ENCODE measurements around the gene SPR.

The SPR gene

DNA sequence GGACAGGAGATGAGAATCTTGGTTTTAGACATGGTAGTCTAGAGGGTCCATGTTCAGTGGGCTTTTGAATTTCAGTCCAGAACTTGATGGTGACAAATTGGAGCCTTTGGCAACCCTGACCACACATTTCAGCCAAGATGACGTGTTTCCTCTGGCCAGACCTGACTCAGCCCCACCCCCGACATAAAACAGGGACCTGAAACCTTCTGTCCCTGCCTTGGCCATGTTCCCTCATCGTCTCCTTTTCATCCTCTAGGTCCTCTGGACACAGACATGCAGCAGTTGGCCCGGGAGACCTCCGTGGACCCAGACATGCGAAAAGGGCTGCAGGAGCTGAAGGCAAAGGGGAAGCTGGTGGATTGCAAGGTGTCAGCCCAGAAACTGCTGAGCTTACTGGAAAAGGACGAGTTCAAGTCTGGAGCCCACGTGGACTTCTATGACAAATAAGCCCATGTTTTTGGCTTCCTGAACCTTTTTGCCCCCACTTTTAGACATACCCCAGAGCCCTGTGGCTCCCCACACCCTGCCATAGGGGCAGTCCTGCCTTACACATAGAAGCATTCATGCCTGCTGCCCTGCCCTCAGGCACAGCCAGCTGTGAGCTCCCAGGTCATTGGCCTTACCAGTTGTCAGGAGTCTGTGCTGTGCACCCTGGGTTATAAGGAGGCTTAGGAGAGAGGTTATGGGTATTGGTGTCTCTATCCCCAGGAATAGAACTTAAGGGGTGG, 4.0 kb downstream of the SPR start:
- H3K27me3 ChIP-seq (ENCODE audit: control insufficient read depth, insufficient read depth, low read length), result peaks cover 67% of the 10 kb centered on the region
- no peak overlapping the region for H3K9ac ChIP-seq (ENCODE audit: low read length)

DNA sequence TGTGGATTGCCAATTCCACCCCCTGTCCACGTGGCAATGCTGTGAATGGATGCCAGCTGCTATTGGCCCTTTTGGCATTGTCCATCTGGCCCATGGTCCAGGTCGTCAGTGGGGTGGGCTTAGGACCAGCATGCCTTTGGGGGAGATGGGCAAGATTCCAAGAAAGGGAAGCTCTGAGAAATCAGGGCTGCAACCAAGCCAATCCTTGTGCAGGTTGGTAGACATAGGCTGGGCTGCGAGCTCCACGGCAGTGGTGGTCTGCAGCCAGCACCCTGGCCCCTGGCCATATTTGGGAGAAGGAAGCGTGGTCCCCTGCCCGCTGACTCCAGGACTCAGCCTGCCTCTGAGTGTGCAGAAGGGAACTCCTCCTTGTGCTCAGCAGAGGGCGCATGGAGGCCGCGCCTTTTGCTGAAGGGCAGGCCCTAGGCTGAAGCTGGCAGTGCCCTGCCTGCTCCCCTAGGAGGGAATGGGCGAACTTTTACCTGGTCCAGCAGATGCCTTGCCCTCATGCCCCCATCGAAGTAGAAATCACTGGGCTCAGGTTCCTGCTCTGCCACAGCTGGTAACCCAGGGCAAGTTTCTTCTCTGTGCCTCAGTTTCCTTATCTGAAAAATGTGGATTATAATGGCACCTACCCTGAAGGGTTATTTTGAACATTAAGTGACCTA, 5.4 kb downstream of the SPR start:
- H3K4me1 ChIP-seq (ENCODE audit: control insufficient read depth, low read depth, low read length), result peaks cover 14% of the 10 kb centered on the region
- no peak overlapping the region for H3K9ac ChIP-seq (ENCODE audit: low read length)
- peaks cover 62% of the 10 kb centered on the region for H3K27me3 ChIP-seq (ENCODE audit: control insufficient read depth, insufficient read depth, low read length)
- no peak overlapping the region for H3K4me3 ChIP-seq (ENCODE audit: low read length)
- no peak overlapping the region for H3K27ac ChIP-seq (ENCODE audit: low read length)
- H3K9me3 ChIP-seq (ENCODE audit: control insufficient read depth, low read depth, low read length), result no peaks in the 10 kb centered on the region
- no peaks in the 10 kb centered on the region for H3K36me3 ChIP-seq (ENCODE audit: control insufficient read depth, low read depth, low read length)

More for the DNA sequence above, 4.0 kb downstream of the SPR start:
- Histone ChIP-seq H3K9me3 (ENCODE audit: control insufficient read depth, low read depth, low read length) (no peaks in the 10 kb centered on the region), H3K4me1 (ENCODE audit: control insufficient read depth, low read depth, low read length) (peaks cover 14% of the 10 kb centered on the region), H3K27ac (ENCODE audit: low read length) (no peak overlapping the region), H3K4me3 (ENCODE audit: low read length) (no peak overlapping the region), H3K36me3 (ENCODE audit: control insufficient read depth, low read depth, low read length) (no peaks in the 10 kb centered on the region)

- H3K27ac ChIP-seq (ENCODE audit: low read length), result no peak overlapping the region
- peaks cover 9% of the 10 kb centered on the region for H3K4me1 ChIP-seq (ENCODE audit: control insufficient read depth, low read depth, low read length)
- H3K9me3 ChIP-seq (ENCODE audit: control insufficient read depth, low read depth, low read length), result no peaks in the 10 kb centered on the region
- H3K36me3 ChIP-seq (ENCODE audit: control insufficient read depth, low read depth, low read length), result no peaks in the 10 kb centered on the region
- peaks cover 58% of the 10 kb centered on the region for H3K27me3 ChIP-seq (ENCODE audit: control insufficient read depth, insufficient read depth, low read length)
- H3K9ac ChIP-seq (ENCODE audit: low read length), result no peak overlapping the region
- H3K4me3 ChIP-seq (ENCODE audit: low read length), result no peak overlapping the region
Measured at GRCh38 chr2:72893594-72894319, 6.5 kb downstream of the SPR start.

- H3K36me3 ChIP-seq (ENCODE audit: control insufficient read depth, low read depth, low read length), result no peaks in the 10 kb centered on the region
- peaks cover 9% of the 10 kb centered on the region for H3K4me1 ChIP-seq (ENCODE audit: control insufficient read depth, low read depth, low read length)
- no peaks in the 10 kb centered on the region for H3K9me3 ChIP-seq (ENCODE audit: control insufficient read depth, low read depth, low read length)
- no peak overlapping the region for H3K4me3 ChIP-seq (ENCODE audit: low read length)
- H3K27me3 ChIP-seq (ENCODE audit: control insufficient read depth, insufficient read depth, low read length), result peaks cover 59% of the 10 kb centered on the region
- H3K9ac ChIP-seq (ENCODE audit: low read length), result no peak overlapping the region
- no peak overlapping the region for H3K27ac ChIP-seq (ENCODE audit: low read length)
Measured at GRCh38 chr2:72894514-72894913, 7.3 kb downstream of the SPR start.

GRCh38 chr2:72895154-72895553, 7.9 kb downstream of the SPR start:
- Histone ChIP-seq H3K36me3 (ENCODE audit: control insufficient read depth, low read depth, low read length) (no peaks in the 10 kb centered on the region), H3K9ac (ENCODE audit: low read length) (no peak overlapping the region), H3K4me1 (ENCODE audit: control insufficient read depth, low read depth, low read length) (peaks cover 9% of the 10 kb centered on the region), H3K9me3 (ENCODE audit: control insufficient read depth, low read depth, low read length) (no peaks in the 10 kb centered on the region), H3K4me3 (ENCODE audit: low read length) (no peak overlapping the region), H3K27ac (ENCODE audit: low read length) (no peak overlapping the region), H3K27me3 (ENCODE audit: control insufficient read depth, insufficient read depth, low read length) (peaks cover 53% of the 10 kb centered on the region)

GRCh38 chr2:72895759-72896281, 8.6 kb downstream of the SPR start:
- H3K4me1 ChIP-seq (ENCODE audit: control insufficient read depth, low read depth, low read length), result peaks cover 9% of the 10 kb centered on the region
- H3K4me3 ChIP-seq (ENCODE audit: low read length), result no peak overlapping the region
- no peak overlapping the region for H3K27ac ChIP-seq (ENCODE audit: low read length)
- no peaks in the 10 kb centered on the region for H3K36me3 ChIP-seq (ENCODE audit: control insufficient read depth, low read depth, low read length)
- H3K9me3 ChIP-seq (ENCODE audit: control insufficient read depth, low read depth, low read length), result no peaks in the 10 kb centered on the region
- H3K9ac ChIP-seq (ENCODE audit: low read length), result no peak overlapping the region
- H3K27me3 ChIP-seq (ENCODE audit: control insufficient read depth, insufficient read depth, low read length), result peaks cover 60% of the 10 kb centered on the region

DNA sequence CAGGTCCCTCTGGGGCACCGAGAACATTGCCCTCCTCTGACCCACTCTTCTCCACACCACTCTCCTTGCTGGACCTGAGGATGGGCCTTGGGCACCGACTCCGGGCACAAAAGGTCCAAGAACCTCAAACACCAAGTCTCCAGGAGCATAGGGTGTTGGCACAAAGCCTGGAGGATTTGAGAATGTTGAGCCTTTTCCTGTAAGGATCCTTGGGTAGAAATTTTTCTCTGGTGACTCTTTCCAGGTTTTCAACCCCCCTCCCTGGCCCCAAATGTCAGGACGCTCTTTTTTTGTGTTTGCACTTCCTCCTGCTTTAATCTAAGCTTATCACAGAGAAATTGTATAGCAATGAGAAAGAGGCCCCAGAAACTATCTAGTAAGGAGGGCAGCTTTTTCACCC, 9.2 kb downstream of the SPR start:
- Histone ChIP-seq H3K9me3 (ENCODE audit: control insufficient read depth, low read depth, low read length) (no peaks in the 10 kb centered on the region), H3K4me3 (ENCODE audit: low read length) (no peak overlapping the region), H3K27me3 (ENCODE audit: control insufficient read depth, insufficient read depth, low read length) (peaks cover 66% of the 10 kb centered on the region), H3K4me1 (ENCODE audit: control insufficient read depth, low read depth, low read length) (peaks cover 9% of the 10 kb centered on the region), H3K36me3 (ENCODE audit: control insufficient read depth, low read depth, low read length) (no peaks in the 10 kb centered on the region), H3K27ac (ENCODE audit: low read length) (no peak overlapping the region), H3K9ac (ENCODE audit: low read length) (no peak overlapping the region)

DNA sequence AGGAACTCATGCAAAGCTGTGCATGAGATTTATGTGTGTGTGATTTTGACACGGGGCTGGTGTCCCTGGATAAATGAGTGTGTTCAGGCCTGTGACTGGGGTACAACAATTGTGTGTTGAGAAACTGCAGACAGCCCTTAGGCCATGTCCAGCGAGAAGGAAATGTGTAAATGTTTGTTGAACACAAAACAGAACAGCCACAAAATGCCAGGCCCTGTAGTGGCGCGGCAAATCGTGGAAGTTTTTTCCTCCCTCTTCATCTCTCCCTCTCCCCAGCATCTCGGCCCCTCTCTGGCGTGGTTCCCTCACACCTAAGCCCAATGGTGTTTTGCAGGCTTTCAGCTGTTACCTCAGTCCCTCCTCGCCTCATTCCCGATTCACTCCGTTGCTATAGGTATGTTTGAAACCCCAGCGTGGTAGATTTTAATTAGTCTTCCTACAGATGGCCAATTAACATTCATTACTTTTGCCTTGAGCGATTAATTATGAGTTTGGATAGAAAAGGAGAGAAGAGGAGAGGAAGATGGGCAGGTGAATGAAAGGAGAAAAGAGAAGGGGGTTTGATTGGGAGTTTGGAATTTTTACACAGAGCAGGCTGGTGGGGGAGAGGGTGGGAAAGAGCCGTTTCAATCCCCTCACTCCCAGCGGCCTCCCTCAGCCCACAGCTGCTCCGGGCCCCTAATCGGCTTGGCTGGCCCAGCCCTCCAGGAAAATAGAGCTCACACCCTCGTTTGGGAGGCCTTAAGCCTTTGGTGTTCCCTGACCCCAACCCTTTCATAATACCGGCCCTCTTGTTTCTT, 10.8 kb downstream of the SPR start:
- Histone ChIP-seq H3K27me3 (ENCODE audit: control insufficient read depth, insufficient read depth, low read length) (peaks cover 80% of the 10 kb centered on the region), H3K9me3 (ENCODE audit: control insufficient read depth, low read depth, low read length) (no peaks in the 10 kb centered on the region)

GRCh38 chr2:72898585-72898906, 11.3 kb downstream of the SPR start:
- H3K36me3 ChIP-seq (ENCODE audit: control insufficient read depth, low read depth, low read length), result no peaks in the 10 kb centered on the region
- no peak overlapping the region for H3K9ac ChIP-seq (ENCODE audit: low read length)
- peaks cover 9% of the 10 kb centered on the region for H3K4me1 ChIP-seq (ENCODE audit: control insufficient read depth, low read depth, low read length)
- no peak overlapping the region for H3K4me3 ChIP-seq (ENCODE audit: low read length)
- peaks cover 80% of the 10 kb centered on the region for H3K27me3 ChIP-seq (ENCODE audit: control insufficient read depth, insufficient read depth, low read length)
- no peak overlapping the region for H3K27ac ChIP-seq (ENCODE audit: low read length)
- no peaks in the 10 kb centered on the region for H3K9me3 ChIP-seq (ENCODE audit: control insufficient read depth, low read depth, low read length)

More for the DNA sequence above, 10.8 kb downstream of the SPR start:
- Histone ChIP-seq H3K36me3 (ENCODE audit: control insufficient read depth, low read depth, low read length) (no peaks in the 10 kb centered on the region), H3K4me3 (ENCODE audit: low read length) (no peak overlapping the region), H3K9ac (ENCODE audit: low read length) (no peak overlapping the region), H3K4me1 (ENCODE audit: control insufficient read depth, low read depth, low read length) (peaks cover 9% of the 10 kb centered on the region), H3K27ac (ENCODE audit: low read length) (no peak overlapping the region)

- peaks cover 3% of the 10 kb centered on the region for H3K4me1 ChIP-seq (ENCODE audit: control insufficient read depth, low read depth, low read length)
- peaks cover 74% of the 10 kb centered on the region for H3K27me3 ChIP-seq (ENCODE audit: control insufficient read depth, insufficient read depth, low read length)
- H3K4me3 ChIP-seq (ENCODE audit: low read length), result no peak overlapping the region
- no peaks in the 10 kb centered on the region for H3K9me3 ChIP-seq (ENCODE audit: control insufficient read depth, low read depth, low read length)
- no peak overlapping the region for H3K27ac ChIP-seq (ENCODE audit: low read length)
- H3K9ac ChIP-seq (ENCODE audit: low read length), result no peak overlapping the region
- no peaks in the 10 kb centered on the region for H3K36me3 ChIP-seq (ENCODE audit: control insufficient read depth, low read depth, low read length)
Measured at GRCh38 chr2:72900191-72900825, 13.1 kb downstream of the SPR start.

DNA sequence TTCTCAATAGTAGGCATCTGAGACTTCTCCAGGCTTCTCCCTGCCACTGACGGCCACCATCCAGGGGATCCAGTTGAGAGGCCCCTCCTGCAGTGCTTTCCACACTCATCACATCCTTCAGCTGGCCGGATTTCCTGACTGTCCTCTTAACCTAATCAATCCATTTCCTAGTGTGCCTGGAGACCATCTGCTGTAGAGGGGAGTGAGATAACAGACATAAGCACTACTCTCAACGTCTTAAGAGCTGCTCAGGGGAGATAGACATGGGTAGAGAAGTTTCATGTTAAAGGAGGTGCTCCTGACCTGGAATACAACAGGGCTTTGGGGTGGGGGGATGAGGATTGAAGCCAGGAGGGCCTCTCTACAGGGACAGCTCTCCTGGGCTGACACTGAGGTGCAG, 14.2 kb downstream of the SPR start:
- Histone ChIP-seq H3K27ac (ENCODE audit: low read length) (no peak overlapping the region), H3K4me1 (ENCODE audit: control insufficient read depth, low read depth, low read length) (no peaks in the 10 kb centered on the region), H3K36me3 (ENCODE audit: control insufficient read depth, low read depth, low read length) (no peaks in the 10 kb centered on the region), H3K9me3 (ENCODE audit: control insufficient read depth, low read depth, low read length) (no peaks in the 10 kb centered on the region), H3K4me3 (ENCODE audit: low read length) (no peak overlapping the region), H3K27me3 (ENCODE audit: control insufficient read depth, insufficient read depth, low read length) (peaks cover 69% of the 10 kb centered on the region), H3K9ac (ENCODE audit: low read length) (no peak overlapping the region)

Measured in iPS-18a (cell line).